Measurements from ENCODE around the gene CCDC32.

DNA sequence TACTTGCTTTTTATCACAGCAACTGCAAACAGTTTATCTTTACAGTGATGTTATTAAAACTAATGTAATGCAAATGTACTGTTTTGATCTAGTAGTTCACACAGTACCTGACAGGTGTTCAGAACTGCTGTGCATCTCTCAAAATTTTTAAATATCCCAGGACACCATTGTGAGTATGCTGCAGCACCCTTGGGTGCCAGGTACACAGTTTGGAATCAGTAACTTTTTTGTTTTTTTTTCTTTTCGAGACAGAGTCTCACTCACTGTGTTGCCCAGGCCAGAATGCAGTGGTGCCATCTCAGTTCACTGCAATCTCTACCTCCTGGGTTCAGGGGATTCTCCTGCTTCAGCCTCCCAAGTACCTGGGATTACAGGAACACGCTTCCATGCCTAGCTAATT lies 32.2 kb upstream of the CCDC32 start:
- TF ChIP-seq POLR2A (IDR thresholded peaks at IDR 0.05): no peak
- TF ChIP-seq, protein P1, sequence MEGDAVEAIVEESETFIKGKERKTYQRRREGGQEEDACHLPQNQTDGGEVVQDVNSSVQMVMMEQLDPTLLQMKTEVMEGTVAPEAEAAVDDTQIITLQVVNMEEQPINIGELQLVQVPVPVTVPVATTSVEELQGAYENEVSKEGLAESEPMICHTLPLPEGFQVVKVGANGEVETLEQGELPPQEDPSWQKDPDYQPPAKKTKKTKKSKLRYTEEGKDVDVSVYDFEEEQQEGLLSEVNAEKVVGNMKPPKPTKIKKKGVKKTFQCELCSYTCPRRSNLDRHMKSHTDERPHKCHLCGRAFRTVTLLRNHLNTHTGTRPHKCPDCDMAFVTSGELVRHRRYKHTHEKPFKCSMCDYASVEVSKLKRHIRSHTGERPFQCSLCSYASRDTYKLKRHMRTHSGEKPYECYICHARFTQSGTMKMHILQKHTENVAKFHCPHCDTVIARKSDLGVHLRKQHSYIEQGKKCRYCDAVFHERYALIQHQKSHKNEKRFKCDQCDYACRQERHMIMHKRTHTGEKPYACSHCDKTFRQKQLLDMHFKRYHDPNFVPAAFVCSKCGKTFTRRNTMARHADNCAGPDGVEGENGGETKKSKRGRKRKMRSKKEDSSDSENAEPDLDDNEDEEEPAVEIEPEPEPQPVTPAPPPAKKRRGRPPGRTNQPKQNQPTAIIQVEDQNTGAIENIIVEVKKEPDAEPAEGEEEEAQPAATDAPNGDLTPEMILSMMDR (IDR thresholded peaks at IDR 0.05): no peak
- no peak for TF ChIP-seq EP300 (IDR thresholded peaks at IDR 0.05)
